ENCODE measurements around the gene PLCH2.

DNA sequence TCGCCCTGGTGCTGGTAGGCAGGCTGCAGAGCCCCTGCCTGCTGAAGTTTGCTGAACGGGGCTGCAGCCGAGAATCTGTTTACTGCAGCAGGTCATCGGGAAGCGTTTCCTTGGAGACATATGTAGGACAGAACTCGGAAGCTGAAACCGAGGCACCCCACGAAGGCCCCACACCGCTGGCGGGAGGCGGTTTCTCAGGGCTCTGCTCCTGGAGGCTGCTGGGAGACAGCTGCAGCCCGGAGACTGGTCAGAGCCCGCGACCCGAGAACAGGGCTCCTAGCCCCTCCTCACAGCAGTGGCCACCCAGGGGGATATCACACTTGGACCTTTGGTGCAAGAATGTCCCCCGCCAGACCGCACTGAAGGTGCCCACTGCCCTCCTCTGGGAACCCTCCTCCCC is 12.7 kb upstream of the PLCH2 start:
- no peak for TF ChIP-seq EZH2phosphoT487 (conservative IDR thresholded peaks at IDR 0.05; ENCODE audit: low read length)
- TF ChIP-seq, protein P1, sequence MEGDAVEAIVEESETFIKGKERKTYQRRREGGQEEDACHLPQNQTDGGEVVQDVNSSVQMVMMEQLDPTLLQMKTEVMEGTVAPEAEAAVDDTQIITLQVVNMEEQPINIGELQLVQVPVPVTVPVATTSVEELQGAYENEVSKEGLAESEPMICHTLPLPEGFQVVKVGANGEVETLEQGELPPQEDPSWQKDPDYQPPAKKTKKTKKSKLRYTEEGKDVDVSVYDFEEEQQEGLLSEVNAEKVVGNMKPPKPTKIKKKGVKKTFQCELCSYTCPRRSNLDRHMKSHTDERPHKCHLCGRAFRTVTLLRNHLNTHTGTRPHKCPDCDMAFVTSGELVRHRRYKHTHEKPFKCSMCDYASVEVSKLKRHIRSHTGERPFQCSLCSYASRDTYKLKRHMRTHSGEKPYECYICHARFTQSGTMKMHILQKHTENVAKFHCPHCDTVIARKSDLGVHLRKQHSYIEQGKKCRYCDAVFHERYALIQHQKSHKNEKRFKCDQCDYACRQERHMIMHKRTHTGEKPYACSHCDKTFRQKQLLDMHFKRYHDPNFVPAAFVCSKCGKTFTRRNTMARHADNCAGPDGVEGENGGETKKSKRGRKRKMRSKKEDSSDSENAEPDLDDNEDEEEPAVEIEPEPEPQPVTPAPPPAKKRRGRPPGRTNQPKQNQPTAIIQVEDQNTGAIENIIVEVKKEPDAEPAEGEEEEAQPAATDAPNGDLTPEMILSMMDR (IDR thresholded peaks at IDR 0.05; ENCODE audit: insufficient read depth, low read length, poor library complexity, severe bottlenecking): no peak
